GM19193 (cell line): ENCODE data around the gene HOXD12.

Experiments used
- POLR2A ChIP-seq: IDR thresholded peaks from 4 replicates; pipeline ENCODE4 v1.6.1; 2011; ENCODE audit not compliant: insufficient read depth, insufficient read length; ENCODE audit errors: extremely low read depth

The HOXD12 gene

DNA sequence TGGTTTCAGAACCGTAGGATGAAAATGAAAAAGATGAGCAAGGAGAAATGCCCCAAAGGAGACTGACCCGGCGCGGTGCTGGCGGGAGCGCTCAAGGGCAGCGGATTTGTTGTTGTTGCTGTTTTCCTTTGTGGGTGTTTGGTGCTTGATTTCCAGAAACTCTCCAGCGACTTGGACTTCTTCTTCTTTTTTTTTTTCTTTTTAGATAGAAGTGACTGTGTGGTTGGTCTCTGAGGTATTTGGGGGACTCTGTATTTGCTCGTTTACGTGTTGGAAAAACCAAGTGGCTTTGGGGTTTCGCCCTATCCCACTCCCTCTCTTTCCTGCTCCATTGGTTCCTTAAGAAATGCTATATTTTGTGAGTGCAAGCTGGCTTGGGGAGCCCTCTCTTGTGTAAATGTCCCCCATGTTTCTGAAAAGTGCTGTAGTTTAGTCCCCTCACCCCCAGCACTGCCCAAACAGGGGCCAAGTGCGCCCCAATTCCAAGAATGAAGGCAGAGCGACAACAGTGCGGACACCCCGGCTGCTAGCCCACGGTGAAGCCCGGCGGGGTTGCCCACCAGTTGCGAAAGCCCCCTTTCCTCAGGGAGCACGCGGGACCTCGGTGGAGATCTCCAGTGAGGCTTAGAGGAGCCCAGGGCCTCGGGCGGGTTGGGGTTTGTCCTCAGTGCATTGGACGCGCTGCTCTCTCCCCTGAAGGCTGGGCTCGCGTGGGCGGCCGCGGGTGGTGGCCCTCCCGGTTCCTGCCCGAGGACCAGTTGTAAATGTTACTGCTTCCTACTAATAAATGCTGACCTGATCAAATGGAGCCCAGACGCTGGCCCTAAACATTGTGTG is 24.7 kb downstream of the HOXD12 start:
- TF ChIP-seq POLR2A: no peak

GRCh38 chr2:176124947-176125771 is 25.6 kb downstream of the HOXD12 start:
- no peak for TF ChIP-seq POLR2A

DNA sequence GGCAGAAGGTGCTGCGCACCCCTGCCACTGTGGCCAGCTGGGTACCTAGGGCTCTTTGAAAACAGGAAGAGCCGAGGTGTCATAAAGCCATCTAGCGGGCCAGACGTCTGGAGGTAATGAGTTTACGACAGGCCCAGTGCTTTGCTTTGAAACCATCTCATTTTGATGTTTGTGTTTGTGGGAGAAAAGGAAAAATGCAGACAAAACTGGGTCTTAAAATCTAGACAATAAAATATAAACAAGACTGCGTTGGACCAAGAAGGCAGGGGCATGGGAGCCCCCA is 26.1 kb downstream of the HOXD12 start:
- no peak for TF ChIP-seq POLR2A

DNA sequence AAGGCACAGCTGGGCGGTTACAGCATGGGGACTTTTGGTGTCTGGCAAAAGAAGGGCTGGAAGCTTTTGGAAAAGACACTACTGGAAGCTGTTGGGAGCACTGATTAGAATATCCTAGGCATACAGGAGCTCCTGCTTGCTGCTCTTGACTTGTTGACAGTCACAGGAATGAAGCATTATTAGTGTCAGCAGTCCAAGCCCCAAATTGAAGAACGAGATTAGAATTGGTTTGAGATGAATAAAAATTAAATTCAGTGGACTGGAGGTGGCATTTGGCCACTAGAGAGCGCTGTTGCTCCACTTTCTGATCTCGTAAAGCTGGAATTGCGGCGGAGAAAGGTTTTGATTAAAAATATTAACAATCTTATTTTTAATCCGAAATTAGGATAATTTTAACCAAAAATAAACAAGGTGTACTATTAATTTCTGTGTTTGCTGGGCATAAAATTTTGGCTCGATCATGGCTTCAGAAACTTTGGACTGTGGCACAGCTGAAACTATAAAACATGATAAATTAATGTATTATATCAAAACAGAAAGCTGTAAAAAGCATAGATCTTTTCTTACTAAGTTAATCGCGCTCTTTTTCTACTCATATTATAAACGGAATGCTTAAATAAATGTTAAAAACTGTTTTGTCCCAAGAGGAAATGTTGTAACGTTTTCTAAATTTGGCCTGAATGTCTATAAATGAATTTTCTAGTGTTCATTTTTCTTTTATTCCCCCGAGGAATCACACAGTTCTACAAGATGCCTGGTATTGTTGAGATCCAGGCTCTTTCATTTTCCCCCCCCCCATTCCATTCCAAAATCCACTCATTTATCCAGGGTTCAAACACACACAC is 27.6 kb downstream of the HOXD12 start:
- TF ChIP-seq POLR2A: no peak

GRCh38 chr2:176127774-176128072 is 28.1 kb downstream of the HOXD12 start:
- TF ChIP-seq POLR2A: no peak

DNA sequence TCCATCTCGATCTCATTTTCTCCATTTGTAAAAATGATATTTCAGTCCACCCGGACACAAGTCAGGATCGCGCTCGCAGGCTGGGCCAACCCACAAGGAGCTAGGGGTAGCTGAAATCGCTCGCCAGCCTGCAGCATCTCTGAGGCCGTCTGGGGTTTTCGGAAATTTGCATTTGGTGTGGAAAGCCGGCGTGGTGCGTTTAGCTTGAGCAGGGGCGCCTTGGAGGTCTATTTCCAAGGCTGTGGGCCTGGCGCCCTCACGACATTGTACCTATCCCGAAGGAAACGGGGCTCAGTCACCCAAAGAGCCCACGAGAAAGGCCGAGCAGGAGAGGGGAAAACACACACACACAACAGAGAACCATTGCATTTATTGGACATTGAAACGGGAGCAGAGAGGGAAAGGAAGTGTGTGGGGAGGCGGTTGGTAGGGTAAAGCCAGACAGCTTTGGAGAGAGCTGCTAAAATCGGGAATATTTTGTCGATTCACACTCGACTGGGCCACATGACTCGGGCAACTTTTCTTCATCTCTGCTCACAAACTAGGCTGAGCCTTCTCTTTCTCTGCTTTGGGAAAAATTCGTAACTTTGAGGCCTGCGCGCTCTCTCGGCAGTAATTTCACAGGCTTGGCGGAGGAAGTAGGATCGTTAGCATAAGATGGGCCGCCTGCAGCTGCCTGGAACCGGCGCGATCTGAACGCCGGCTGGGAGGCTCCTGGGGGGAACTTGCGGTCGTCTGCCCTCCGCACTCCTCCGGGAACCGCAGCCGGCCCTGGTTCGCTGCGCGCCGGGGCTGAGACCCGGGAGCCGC is 28.8 kb downstream of the HOXD12 start:
- no peak for TF ChIP-seq POLR2A

GRCh38 chr2:176128982-176129796 is 29.6 kb downstream of the HOXD12 start, which contains the start of gene HOXD8:
TSS of gene HOXD8 (plus strand) at chr2:176129705. CDS start at chr2:176130367, 662 bp downstream.
- no peak for TF ChIP-seq POLR2A

DNA sequence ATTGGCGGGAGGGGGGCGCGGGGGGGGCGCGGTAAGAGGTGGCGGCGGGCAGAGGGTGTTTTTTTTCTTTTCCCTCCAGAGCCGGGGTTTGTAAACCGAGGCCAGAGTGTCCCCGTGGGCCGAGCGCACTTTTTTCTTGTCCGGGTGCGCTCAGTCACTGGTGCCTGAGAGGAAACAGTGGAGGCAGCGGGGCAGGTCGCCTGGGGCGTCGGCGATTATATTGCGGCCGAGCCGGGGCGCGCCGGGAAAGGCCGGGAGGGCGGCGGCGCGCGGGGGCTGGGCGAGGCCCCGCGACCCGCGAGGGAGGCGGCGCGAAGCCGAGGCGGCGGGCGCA is 30.2 kb downstream of the HOXD12 start:
- TF ChIP-seq POLR2A: no peak

- TF ChIP-seq POLR2A: no peak
Observed at GRCh38 chr2:176130147-176130956, 30.8 kb downstream of the HOXD12 start.

DNA sequence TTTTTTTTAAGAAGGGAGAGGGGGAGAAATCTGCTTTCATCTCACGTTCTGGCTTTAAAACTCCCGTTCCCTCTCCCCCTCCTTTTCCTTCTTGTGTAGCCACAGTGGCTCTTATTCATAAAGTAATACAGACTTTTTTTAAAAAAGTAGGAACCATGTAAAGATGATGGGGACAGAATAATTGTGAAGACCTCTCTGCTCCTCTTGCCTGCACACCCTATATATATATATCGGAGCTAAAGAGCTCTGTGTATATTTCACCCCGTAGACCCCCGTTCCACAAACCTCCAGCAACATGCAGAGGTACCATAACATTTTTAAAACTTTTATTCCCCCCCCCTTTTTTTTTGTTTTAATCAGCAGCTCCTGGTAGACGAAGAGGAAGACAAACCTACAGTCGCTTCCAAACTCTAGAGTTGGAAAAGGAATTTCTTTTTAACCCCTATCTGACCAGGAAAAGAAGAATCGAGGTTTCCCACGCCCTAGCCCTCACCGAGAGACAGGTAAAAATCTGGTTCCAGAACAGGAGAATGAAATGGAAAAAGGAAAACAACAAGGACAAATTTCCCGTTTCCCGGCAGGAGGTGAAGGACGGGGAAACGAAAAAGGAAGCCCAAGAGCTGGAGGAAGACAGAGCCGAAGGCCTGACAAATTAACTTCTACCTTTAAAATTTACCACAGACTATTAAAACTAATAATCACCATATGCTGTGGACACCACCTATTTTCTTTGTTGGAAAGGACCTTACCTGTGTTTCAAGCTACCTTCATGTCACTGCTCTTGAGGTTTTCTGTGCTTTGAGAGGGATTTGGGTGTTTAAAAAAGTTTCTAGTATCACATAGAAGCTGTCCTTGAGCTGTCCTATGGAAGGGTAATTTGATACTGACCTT is 31.6 kb downstream of the HOXD12 start:
- TF ChIP-seq POLR2A: no peak

DNA sequence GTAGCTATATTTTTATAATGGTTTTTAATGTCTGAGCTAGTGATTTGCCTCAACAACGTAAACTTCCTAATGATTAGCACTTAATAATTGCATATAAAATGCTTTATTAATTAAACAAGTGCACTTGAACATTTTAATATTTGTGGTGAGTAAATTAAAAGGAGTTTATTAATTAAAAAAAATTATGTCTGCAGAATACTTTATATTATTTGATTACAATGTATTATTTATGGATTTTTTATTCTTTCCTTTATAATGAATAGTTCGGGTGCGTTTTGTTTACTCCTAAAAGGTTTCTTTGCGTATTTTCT is 32.2 kb downstream of the HOXD12 start:
- TF ChIP-seq POLR2A: no peak
